Right ventricle myocardium superior (tissue), 1 donor: ENCODE measurements around the gene ZNF646. TPM values are rescaled to one million over a fixed set of nuclear protein-coding genes. Genes with fewer than 3 reads are reported as not detected.

ENCODE experiments used
- ATAC-seq: fragments of 200-7000 bp; cut with Tn5 transposase; one replicate; pipeline ENCODE4 v1.9.1; 2020; ENCODE audit warnings: mild to moderate bottlenecking; ENCODE audit not compliant: poor library complexity
- DNase-seq: peaks from one replicate; pipeline ENCODE4 v3.0.0-alpha.2; 2020
- intact Hi-C: fragments of 100-400 bp; cut with DNase I; formaldehyde crosslinking; loops from one replicate; pipeline ENCODE4 v1.11.2; 2022
- long read RNA-seq: library from polyadenylated mRNA; unstranded; transcript quantifications from one replicate; pipeline ENCODE4 v2.0.0, GENCODE V29; 2021
- total RNA-seq: library from RNA; stranded (reverse); fragmentation: NEBNext Ultra II Directional; extraction: Animal tissue kit (Norgen Biotek cat#: 25700); gene quantifications from one replicate; pipeline ENCODE4 v1.2.1, GENCODE V29; 2021
- donor health status: DM: no; HTN: yes; CAD: no; lungs with severe emphysema.

The ZNF646 gene, protein sequence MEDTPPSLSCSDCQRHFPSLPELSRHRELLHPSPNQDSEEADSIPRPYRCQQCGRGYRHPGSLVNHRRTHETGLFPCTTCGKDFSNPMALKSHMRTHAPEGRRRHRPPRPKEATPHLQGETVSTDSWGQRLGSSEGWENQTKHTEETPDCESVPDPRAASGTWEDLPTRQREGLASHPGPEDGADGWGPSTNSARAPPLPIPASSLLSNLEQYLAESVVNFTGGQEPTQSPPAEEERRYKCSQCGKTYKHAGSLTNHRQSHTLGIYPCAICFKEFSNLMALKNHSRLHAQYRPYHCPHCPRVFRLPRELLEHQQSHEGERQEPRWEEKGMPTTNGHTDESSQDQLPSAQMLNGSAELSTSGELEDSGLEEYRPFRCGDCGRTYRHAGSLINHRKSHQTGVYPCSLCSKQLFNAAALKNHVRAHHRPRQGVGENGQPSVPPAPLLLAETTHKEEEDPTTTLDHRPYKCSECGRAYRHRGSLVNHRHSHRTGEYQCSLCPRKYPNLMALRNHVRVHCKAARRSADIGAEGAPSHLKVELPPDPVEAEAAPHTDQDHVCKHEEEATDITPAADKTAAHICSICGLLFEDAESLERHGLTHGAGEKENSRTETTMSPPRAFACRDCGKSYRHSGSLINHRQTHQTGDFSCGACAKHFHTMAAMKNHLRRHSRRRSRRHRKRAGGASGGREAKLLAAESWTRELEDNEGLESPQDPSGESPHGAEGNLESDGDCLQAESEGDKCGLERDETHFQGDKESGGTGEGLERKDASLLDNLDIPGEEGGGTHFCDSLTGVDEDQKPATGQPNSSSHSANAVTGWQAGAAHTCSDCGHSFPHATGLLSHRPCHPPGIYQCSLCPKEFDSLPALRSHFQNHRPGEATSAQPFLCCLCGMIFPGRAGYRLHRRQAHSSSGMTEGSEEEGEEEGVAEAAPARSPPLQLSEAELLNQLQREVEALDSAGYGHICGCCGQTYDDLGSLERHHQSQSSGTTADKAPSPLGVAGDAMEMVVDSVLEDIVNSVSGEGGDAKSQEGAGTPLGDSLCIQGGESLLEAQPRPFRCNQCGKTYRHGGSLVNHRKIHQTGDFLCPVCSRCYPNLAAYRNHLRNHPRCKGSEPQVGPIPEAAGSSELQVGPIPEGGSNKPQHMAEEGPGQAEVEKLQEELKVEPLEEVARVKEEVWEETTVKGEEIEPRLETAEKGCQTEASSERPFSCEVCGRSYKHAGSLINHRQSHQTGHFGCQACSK (N-terminal part only)
- 8.3 TPM for total RNA-seq
- long read RNA-seq, full-length matches to known transcripts: 3 of 10 reads
- long read RNA-seq, partial matches to known transcripts: 6 of 10 reads
- long read RNA-seq, other reads (novel, unspliced or antisense): 1 of 10 reads

DNA sequence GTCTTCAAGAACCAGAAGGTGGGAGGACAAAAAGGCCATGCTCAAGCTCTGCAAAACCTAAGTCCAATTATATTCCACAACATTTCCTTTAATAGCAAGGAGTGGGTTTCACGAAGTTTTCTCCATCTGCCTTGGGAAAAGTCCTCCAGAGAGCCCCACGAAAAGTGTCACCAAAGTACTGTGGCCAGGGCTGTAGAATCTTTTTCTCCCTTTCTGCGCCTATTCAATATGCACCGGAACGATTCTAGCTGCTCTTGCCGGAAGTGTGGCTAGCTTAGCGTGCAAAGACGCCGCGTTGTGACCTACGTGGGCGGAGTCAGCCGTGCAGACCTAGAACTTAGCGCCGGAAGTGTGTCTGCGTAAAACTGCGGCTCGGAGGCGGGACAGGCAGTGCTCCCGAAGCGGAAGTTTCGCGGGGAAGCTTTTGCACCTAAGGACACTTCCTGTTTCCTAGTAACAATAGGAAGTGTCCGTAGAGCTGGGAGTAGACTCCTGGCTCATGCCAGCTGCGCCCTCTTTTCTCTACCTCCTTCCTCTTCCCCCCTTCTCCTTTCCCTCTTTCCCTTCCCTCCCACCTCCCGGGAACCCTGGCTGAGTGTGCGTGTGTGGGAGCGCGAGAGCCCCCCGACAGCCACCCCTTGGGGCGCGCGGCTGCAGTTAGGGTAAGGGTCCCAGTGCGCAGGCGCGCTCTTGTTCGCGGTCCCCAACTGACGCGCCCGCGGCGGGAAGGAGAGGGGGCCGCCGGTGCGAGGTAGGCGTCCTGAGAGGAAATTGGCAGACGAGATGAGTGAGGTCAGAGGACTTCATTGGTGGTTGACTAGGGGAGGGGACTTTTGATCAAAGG, at the start of gene ZNF646, which contains the start of gene ZNF668:
Gene ZNF646 (plus strand): TSS at position 453 of the 844 bp plus-strand sequence. CDS start 1,903 bp downstream, outside the sequence.
Gene ZNF668 (minus strand): TSS at position 271 of the 844 bp plus-strand sequence. CDS start 9,781 bp downstream, outside the sequence.
- DNase-seq (peak; percentile 99), ATAC-seq (peak; percentile 96)
- intact Hi-C loops: loop anchor here (2.0 kb wide), 1 partner anchor 39 kb away; no protein-coding TSS in a partner anchor

GRCh38 chr16:31025339-31025738, 48.9 kb upstream of the ZNF646 start:
- intact Hi-C loops: no loop called here
- ATAC-seq: no peak
- DNase-seq: no peak

- no peak for ATAC-seq
Measured at GRCh38 chr16:31029272-31029671, 45.0 kb upstream of the ZNF646 start.

GRCh38 chr16:31031276-31031675, 42.9 kb upstream of the ZNF646 start:
- ATAC-seq (no peak), DNase-seq (no peak)
- intact Hi-C loops: loop anchor here (5.0 kb wide), 1 partner anchor 111 kb away; no protein-coding TSS in a partner anchor

More at GRCh38 chr16:31029272-31029671, 45.0 kb upstream of the ZNF646 start:
- intact Hi-C loops: no loop called here
- no peak for DNase-seq

GRCh38 chr16:31032736-31033708, 41.2 kb upstream of the ZNF646 start, which contains the start of gene STX4:
Gene STX4 (plus strand): TSS chr16:31033558. CDS start chr16:31033806, 248 bp downstream.
- ATAC-seq (peak; percentile 98), DNase-seq (peak; percentile 99)
- intact Hi-C loops: loop anchor here (5.0 kb wide), 1 partner anchor 109 kb away; no protein-coding TSS in a partner anchor

- peak; percentile 90 for ATAC-seq
- peak; percentile 96 for DNase-seq
- intact Hi-C loops: loop anchor here (2.0 to 5.0 kb wide), 2 partner anchors 39 to 108 kb away; no protein-coding TSS in a partner anchor
Measured at GRCh38 chr16:31033709-31034492, 40.3 kb upstream of the ZNF646 start.

DNA sequence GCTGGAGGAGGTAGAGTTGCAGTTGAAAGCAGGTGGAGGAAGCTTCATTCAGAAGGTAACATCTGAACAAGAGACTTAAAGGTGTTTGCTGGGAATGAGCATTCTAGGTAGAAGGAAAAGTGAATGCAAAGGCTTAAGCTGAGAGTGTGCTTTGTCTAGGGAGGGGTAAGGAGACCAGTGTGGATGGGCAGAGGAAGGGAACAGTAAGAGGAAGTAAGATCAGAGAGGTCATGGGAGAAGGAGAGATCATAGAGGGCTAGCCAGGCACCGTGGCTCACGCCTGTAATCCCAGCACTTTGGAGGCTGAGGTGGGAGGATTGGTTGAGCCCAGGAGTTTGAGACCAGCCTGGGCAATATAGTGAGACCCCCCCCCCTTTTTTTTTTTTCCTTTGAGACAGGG, 37.5 kb upstream of the ZNF646 start:
- DNase-seq (no peak), ATAC-seq (no peak)
- intact Hi-C loops: no loop called here

- ATAC-seq (no peak), DNase-seq (no peak)
- intact Hi-C loops: no loop called here
Measured at GRCh38 chr16:31038993-31039392, 35.2 kb upstream of the ZNF646 start.

GRCh38 chr16:31042866-31043265, 31.4 kb upstream of the ZNF646 start:
- DNase-seq: no peak
- intact Hi-C loops: no loop called here

GRCh38 chr16:31043352-31043751, 30.9 kb upstream of the ZNF646 start:
- intact Hi-C loops: no loop called here
- DNase-seq (no peak), ATAC-seq (no peak)

More at GRCh38 chr16:31042866-31043265, 31.4 kb upstream of the ZNF646 start:
- no peak for ATAC-seq

- intact Hi-C loops: no loop called here
- DNase-seq (no peak), ATAC-seq (no peak)
Measured at GRCh38 chr16:31043898-31044481, 30.2 kb upstream of the ZNF646 start.

- no peak for DNase-seq
- intact Hi-C loops: no loop called here
- no peak for ATAC-seq
Measured at GRCh38 chr16:31050280-31051030, 23.8 kb upstream of the ZNF646 start.

- intact Hi-C loops: no loop called here
- DNase-seq (no peak), ATAC-seq (no peak)
Measured at GRCh38 chr16:31052114-31052513, 22.1 kb upstream of the ZNF646 start.

- no peak for ATAC-seq
- intact Hi-C loops: no loop called here
- no peak for DNase-seq
Measured at GRCh38 chr16:31055613-31056012, 18.6 kb upstream of the ZNF646 start.
